ENCODE measurements around the gene ZKSCAN5. TPM values are rescaled to one million over a fixed set of nuclear protein-coding genes. Genes with fewer than 3 reads are reported as not detected.

The ZKSCAN5 gene
- total RNA-seq, 1 experiment from 2014 or later = 15.5 TPM

- Mint-ChIP-seq H3K9me3 (peaks cover 48% of the 10 kb centered on the region), H3K4me1 (no peaks in the 10 kb centered on the region), H3K4me3 (no peak overlapping the region), H3K27me3 (ENCODE audit: low read depth) (peaks cover 26% of the 10 kb centered on the region), H3K27ac (no peak overlapping the region), H3K36me3 (peaks cover 17% of the 10 kb centered on the region)
- DNase-seq (ENCODE audit: low spot score) = no peak
- TF ChIP-seq ATF1 (CRISPR knock-in tag; IDR thresholded peaks at IDR 0.05) = no peak
- no peak for ATAC-seq
- POLR2A ChIA-PET = no interaction called here
- CTCF ChIA-PET = no interaction called here
These were observed 34.9 kb downstream of the ZKSCAN5 start for GRCh38 chr7:99539213-99539811.

GRCh38 chr7:99540542-99540941 lies 36.1 kb downstream of the ZKSCAN5 start:
- peaks cover 47% of the 10 kb centered on the region for H3K9me3 Mint-ChIP-seq
- no peak for DNase-seq (ENCODE audit: low spot score)
- TF ChIP-seq ZSCAN18 (CRISPR knock-in tag; IDR thresholded peaks at IDR 0.05) (no peak), KAT7 (CRISPR knock-in tag; IDR thresholded peaks at IDR 0.05; ENCODE audit: borderline replicate concordance) (no peak), PRDM15 (CRISPR knock-in tag; IDR thresholded peaks at IDR 0.05) (no peak), MAX (CRISPR knock-in tag; IDR thresholded peaks at IDR 0.05) (no peak), ERG (CRISPR knock-in tag; IDR thresholded peaks at IDR 0.05) (no peak), OVOL2 (CRISPR knock-in tag; IDR thresholded peaks at IDR 0.05; ENCODE audit: borderline replicate concordance) (no peak), CDX4 (CRISPR knock-in tag; IDR thresholded peaks at IDR 0.05; ENCODE audit: borderline replicate concordance) (no peak), CREM (CRISPR knock-in tag; IDR thresholded peaks at IDR 0.05) (no peak), NR3C1 (CRISPR knock-in tag; conservative IDR thresholded peaks at IDR 0.05; ENCODE audit: low read depth) (no peak), ELF4 (CRISPR knock-in tag; IDR thresholded peaks at IDR 0.05; ENCODE audit: low read depth) (no peak), NFE2L1 (CRISPR knock-in tag; IDR thresholded peaks at IDR 0.05) (no peak), RELA (CRISPR knock-in tag; IDR thresholded peaks at IDR 0.05; ENCODE audit: borderline replicate concordance) (no peak), ZNF281 (CRISPR knock-in tag; IDR thresholded peaks at IDR 0.05) (no peak)
- no peaks in the 10 kb centered on the region for H3K4me1 Mint-ChIP-seq
- H3K27me3 Mint-ChIP-seq (ENCODE audit: low read depth) = peaks cover 26% of the 10 kb centered on the region
- H3K36me3 Mint-ChIP-seq = peaks cover 20% of the 10 kb centered on the region
- POLR2A ChIA-PET = no interaction called here
- ATAC-seq = no peak
- no peak overlapping the region for H3K4me3 Mint-ChIP-seq
- CTCF ChIA-PET = no interaction called here
- no peak overlapping the region for H3K27ac Mint-ChIP-seq
